ENCODE measurements around the gene ADGRG3.

GRCh38 chr16:57729182-57729484 is 61.0 kb downstream of the ADGRG3 start:
- no peak for TF ChIP-seq FOSL1 (IDR thresholded peaks at IDR 0.05; ENCODE audit: low read depth)
- no peak for TF ChIP-seq CTCF (IDR thresholded peaks at IDR 0.05 in 2 of 3, conservative IDR thresholded peaks at IDR 0.05 in 1 of 3; ENCODE audit: borderline replicate concordance in 1 of 3, insufficient read depth in 1 of 3, low read depth in 2 of 3, low read length in 2 of 3)
- TF ChIP-seq POLR2A (IDR thresholded peaks at IDR 0.05; ENCODE audit: borderline replicate concordance, extremely low read depth, insufficient read depth, insufficient read length), result no peak
- no peak for TF ChIP-seq EZH2phosphoT487 (IDR thresholded peaks at IDR 0.05; ENCODE audit: borderline replicate concordance)
- no peak for TF ChIP-seq POLR2AphosphoS5 (IDR thresholded peaks at IDR 0.05; ENCODE audit: low read depth, low read length)
- TF ChIP-seq EZH2 (IDR thresholded peaks at IDR 0.05), result no peak
- no peak for TF ChIP-seq EGR1 (IDR thresholded peaks at IDR 0.05; ENCODE audit: low read depth)
- no peak for TF ChIP-seq MAX (IDR thresholded peaks at IDR 0.05)
- no peak for TF ChIP-seq ZFX (IDR thresholded peaks at IDR 0.05)
- no peak for TF ChIP-seq YY1 (IDR thresholded peaks at IDR 0.05; ENCODE audit: extremely low read depth, insufficient replicate concordance, low read depth, low read length)
- no peak for TF ChIP-seq REST (IDR thresholded peaks at IDR 0.05; ENCODE audit: low read depth)
- no peak for TF ChIP-seq JUND (IDR thresholded peaks at IDR 0.05)
- TF ChIP-seq SP1 (IDR thresholded peaks at IDR 0.05; ENCODE audit: low read depth), result no peak

Data from HCT116 (cell line).